HG02610 (cell line): ENCODE measurements around the gene APAF1.
A peak's percentile ranks its signal among the peaks of the same experiment; 100 is the strongest.

Experiments used
- ATAC-seq: cut with Tn5 transposase; IDR thresholded peaks from one replicate; pipeline ENCODE4 v1.9.1; 2021; ENCODE audit warnings: mild to moderate bottlenecking, moderate library complexity; ENCODE audit not compliant: unreplicated experiment

Gene APAF1

DNA sequence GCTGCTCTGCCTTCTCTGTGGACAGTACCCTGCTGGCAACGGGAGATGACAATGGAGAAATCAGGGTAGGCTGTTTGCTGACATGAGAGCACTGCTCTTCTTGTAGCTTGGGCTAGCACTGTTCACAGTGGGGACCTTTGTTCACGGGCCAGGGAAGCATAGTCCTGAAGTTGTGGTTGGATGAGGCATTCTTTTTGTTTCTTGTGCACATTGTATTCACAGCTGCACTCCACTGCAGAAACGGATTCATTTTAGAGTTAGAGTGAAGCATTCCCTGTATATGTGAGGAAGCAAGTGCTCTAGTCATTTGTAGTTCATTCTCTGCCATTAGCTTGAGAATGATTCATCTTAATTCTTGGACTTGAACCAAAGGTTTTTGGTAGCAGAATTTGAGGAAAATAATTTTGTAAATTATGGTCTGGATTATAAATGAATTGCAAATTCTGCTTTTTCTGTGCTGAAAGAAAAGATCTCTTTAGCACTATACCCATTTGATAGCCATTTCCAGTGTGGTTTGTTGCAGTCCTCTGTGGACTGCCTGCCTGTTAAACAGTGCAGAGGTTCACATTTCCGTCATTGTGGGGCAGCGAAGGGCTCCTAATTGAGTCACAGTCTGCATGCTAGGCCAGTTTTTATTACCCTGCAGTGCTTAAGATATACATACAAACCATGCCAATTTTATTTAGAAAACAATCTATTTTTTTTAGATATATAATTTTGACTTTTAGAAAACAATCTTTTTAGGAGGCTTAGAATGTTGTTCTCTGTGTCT lies 80.6 kb downstream of the APAF1 start:
- peak; percentile 80 for ATAC-seq

DNA sequence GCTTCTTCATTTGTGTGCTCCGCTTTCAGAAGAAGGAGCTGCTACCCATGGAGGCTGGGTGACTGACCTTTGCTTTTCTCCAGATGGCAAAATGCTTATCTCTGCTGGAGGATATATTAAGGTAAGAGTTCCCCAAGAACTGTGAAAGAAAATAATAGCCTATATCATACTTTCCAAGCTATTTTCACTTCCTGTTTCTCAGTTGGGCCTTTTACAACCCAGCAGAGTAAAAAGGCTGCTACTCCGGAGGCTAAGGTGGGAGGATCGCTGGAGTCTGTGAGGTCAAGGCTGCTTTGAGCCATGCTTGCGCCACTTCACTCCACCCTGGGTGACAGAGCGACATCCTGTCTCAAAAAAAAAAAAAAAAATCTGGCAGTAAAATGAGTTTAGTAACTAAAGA lies 82.1 kb downstream of the APAF1 start:
- no peak for ATAC-seq

DNA sequence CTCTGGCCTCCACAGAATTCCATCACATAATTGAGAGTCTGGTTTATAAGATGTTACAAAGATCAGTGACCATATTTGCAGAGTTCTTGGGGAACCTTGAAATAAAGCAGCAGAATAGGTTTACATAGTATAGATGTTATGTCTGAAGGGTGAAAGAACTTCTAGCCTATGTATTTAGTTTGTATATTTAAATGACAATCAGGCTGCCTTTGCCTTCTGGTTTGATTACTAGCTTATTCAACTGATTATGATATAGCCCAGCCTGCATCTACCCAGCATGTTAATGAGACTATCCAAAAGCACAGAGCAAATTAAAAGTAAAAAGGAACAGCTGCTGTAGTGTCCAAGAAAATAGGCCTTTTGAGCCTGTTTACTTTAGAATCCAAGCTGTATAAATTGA lies 85.3 kb downstream of the APAF1 start:
- no peak for ATAC-seq

- ATAC-seq = no peak
Observed at GRCh38 chr12:98733667-98734350, 88.7 kb downstream of the APAF1 start.

GRCh38 chr12:98735821-98736220 lies 90.7 kb downstream of the APAF1 start:
- no peak for ATAC-seq

GRCh38 chr12:98736352-98737321 lies 91.5 kb downstream of the APAF1 start:
- no peak for ATAC-seq

- ATAC-seq = no peak
Observed at GRCh38 chr12:98737322-98737712, 92.2 kb downstream of the APAF1 start.

GRCh38 chr12:98738002-98738401 lies 92.9 kb downstream of the APAF1 start:
- no peak for ATAC-seq

- no peak for ATAC-seq
Observed at GRCh38 chr12:98738539-98738938, 93.4 kb downstream of the APAF1 start.

- ATAC-seq = no peak
Observed at GRCh38 chr12:98740751-98741150, 95.7 kb downstream of the APAF1 start.

DNA sequence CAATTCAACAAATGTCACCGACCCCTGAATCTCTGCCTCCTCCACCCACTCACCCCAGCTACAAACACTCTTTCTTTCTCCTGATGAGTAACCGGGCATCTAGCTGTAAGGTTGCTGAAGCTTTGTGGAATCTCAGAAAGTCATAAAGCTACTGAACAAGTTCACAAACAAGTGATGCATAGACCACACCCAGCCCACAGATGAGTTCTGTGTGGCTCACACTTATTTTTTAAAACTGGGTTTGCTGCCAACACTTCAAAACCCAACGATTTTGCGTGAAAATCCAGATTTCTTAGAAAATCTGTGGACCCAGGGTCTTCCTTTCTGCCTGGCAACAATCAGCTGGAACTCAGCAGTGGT lies 96.1 kb downstream of the APAF1 start:
- ATAC-seq = no peak

DNA sequence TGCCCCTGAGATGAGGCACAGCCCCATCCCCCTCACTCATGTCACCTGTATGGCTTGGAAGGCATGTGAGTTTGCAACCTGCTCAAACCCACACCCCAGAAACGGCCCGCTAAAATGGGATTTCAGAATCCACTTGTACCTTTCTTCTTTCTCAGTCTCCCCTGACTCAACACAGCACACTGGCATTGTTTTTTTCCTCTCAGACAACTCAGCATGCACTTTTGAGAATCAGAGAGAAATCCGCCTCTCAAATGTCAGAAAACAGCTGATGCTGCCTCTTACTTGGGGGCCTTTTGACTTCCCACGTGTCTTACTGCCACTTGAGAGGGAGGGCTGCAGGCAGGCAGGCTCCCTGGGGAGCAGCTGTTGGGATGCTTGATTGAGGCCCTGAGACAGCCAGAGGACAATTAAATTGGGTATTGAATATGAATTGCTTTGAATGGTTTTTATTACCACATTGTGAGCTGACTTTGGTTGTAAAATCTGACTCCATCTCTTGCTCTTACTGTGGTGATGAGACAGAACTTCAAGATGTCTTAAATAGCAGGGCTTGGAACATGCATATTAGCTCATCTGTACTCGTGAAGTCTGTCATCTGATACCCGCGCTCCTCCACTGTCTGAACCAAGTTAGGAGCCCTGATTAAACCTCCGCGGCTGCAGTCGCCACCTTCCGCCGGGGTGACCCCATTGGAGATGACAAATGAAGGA lies 96.6 kb downstream of the APAF1 start:
- ATAC-seq = no peak

GRCh38 chr12:98743362-98743953 lies 98.4 kb downstream of the APAF1 start:
- no peak for ATAC-seq

DNA sequence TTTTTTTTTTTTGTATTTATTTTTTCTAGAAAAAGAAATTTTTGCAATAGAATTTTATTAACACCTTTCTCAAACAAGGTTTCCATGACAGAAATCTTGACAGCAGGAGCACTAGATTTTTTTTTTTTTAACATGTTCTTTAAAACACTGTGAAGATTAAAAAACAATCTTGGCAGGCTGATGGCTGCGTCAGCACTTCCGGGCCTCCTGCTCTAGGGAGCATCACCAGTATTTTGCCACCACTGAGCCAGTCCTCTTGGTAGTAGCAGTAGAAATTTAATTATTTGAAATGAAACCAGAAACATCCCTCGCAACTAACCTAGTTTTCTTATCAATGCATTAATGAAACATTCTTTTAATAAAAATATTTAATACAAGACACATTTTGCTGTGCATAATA lies 99.6 kb downstream of the APAF1 start:
- ATAC-seq = no peak

- no peak for ATAC-seq
Observed at GRCh38 chr12:98745578-98746391, 100.7 kb downstream of the APAF1 start.

GRCh38 chr12:98748463-98748862 lies 103.4 kb downstream of the APAF1 start:
- no peak for ATAC-seq

DNA sequence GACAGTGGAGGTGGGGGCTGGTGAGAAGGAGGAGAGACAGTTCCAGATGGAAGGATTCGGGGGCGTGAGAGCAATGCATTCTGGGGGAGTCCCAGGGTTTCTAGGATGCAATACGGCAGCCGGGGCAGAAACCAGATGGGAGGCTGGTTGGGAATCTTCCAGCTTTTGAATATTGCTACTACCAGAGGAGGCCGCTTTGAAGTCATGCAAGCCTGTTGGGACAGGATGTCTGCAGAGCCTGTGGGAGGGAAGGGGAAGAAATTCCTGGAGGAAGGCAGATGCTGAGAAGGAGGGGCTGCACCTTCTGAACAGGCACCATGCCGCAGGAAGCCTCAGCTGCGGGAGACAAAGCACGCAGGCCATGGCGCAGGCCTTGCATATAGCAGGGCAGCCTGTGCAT lies 105.4 kb downstream of the APAF1 start:
- ATAC-seq = no peak

- ATAC-seq = no peak
Observed at GRCh38 chr12:98751580-98752115, 106.6 kb downstream of the APAF1 start.

DNA sequence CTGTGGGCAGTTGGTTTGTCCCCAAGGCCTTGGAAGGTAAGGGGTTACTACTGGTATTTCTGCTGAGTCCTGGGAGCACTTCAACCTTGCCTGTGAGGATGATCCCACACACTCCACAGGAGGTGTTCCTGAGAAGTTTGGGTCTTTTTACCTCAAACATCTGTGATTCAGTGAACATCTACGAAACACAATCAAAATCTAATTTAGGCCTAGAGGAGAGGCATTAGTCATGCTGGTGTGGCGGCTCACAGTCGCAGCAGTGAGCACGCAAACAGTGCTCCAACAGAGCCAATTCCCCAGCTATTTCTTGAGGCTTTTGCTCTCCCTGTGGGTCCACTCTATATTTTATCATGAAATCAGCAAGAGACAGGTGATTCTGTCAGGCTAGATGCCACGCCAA lies 107.6 kb downstream of the APAF1 start:
- ATAC-seq = no peak
